ENCODE results near the gene SYT13.

DNA sequence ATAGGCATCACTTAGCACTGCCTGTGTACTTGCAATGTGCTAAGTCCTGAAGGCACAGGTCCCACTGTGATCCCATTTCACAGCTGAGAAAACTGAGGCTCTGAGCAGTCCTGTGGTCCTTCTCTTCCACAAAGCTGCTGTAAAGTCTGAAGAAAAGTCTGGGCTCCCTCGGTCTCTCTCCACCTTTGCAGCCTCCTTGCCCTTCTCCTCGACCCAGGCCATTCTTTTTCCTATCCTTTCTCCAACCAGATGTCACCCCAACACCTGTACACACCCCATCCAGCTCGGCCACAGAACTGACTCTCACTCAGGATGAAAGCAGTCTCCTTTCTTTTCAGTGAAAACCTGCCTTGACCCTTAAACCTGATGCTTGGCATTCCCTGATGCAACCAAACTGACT, 42.6 kb upstream of the SYT13 start:
- TF ChIP-seq, protein P1, sequence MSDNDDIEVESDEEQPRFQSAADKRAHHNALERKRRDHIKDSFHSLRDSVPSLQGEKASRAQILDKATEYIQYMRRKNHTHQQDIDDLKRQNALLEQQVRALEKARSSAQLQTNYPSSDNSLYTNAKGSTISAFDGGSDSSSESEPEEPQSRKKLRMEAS (IDR thresholded peaks at IDR 0.05; ENCODE audit: insufficient read depth, insufficient read length), result no peak
- no peak for TF ChIP-seq POLR2A (IDR thresholded peaks at IDR 0.05; ENCODE audit: low read depth, low read length)
- TF ChIP-seq, protein P2, sequence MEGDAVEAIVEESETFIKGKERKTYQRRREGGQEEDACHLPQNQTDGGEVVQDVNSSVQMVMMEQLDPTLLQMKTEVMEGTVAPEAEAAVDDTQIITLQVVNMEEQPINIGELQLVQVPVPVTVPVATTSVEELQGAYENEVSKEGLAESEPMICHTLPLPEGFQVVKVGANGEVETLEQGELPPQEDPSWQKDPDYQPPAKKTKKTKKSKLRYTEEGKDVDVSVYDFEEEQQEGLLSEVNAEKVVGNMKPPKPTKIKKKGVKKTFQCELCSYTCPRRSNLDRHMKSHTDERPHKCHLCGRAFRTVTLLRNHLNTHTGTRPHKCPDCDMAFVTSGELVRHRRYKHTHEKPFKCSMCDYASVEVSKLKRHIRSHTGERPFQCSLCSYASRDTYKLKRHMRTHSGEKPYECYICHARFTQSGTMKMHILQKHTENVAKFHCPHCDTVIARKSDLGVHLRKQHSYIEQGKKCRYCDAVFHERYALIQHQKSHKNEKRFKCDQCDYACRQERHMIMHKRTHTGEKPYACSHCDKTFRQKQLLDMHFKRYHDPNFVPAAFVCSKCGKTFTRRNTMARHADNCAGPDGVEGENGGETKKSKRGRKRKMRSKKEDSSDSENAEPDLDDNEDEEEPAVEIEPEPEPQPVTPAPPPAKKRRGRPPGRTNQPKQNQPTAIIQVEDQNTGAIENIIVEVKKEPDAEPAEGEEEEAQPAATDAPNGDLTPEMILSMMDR (IDR thresholded peaks at IDR 0.05; ENCODE audit: extremely low read depth in 1 of 2, insufficient read depth in 1 of 2, low read depth in 1 of 2, low read length in 2 of 2), result no peak
- no peak for TF ChIP-seq POLR2AphosphoS5 (IDR thresholded peaks at IDR 0.05; ENCODE audit: insufficient read depth, low read depth, low read length)
- no peak for TF ChIP-seq GATA2 (IDR thresholded peaks at IDR 0.05; ENCODE audit: insufficient read depth, insufficient read length, low read depth, low read length)
